GM18505 (cell line): ENCODE measurements around the gene GBX1.

Source experiments
- ATAC-seq: cut with Tn5 transposase; IDR thresholded peaks from one replicate; pipeline ENCODE4 v1.9.1; 2021; ENCODE audit not compliant: unreplicated experiment
- POLR2A ChIP-seq: IDR thresholded peaks from 4 replicates; pipeline ENCODE4 v1.6.1; 2011; ENCODE audit warnings: borderline replicate concordance; ENCODE audit not compliant: insufficient read depth, insufficient read length; ENCODE audit errors: extremely low read depth

GBX1 gene

GRCh38 chr7:151104411-151105235 lies 62.9 kb downstream of the GBX1 start:
- ATAC-seq = no peak
- TF ChIP-seq POLR2A = no peak

GRCh38 chr7:151103973-151104372 lies 63.5 kb downstream of the GBX1 start:
- no peak for TF ChIP-seq POLR2A
- no peak for ATAC-seq

- TF ChIP-seq POLR2A = no peak
- ATAC-seq = no peak
These were observed 64.5 kb downstream of the GBX1 start for GRCh38 chr7:151102991-151103390.

GRCh38 chr7:151101621-151102396 lies 65.7 kb downstream of the GBX1 start:
- ATAC-seq = no peak

GRCh38 chr7:151100921-151101320 lies 66.6 kb downstream of the GBX1 start:
- ATAC-seq = no peak
- TF ChIP-seq POLR2A = no peak

More at GRCh38 chr7:151101621-151102396, 65.7 kb downstream of the GBX1 start:
- TF ChIP-seq POLR2A = no peak

- no peak for ATAC-seq
- no peak for TF ChIP-seq POLR2A
These were observed 67.8 kb downstream of the GBX1 start for GRCh38 chr7:151099486-151100211.
